IPS-18c (cell line): ENCODE data around the gene ACOX1.

Experiments used
- H3K4me3 ChIP-seq: 2 replicates; pipeline ENCODE4 v1.7.0; 2013; ENCODE audit warnings: low read depth, mild to moderate bottlenecking, low read length, moderate library complexity; ENCODE audit not compliant: insufficient read depth
- H3K9me3 ChIP-seq: one replicate; pipeline ENCODE4 v1.6.1; 2013; ENCODE audit warnings: mild to moderate bottlenecking, low read length, moderate library complexity; ENCODE audit not compliant: control insufficient read depth, insufficient read depth

Gene ACOX1

DNA sequence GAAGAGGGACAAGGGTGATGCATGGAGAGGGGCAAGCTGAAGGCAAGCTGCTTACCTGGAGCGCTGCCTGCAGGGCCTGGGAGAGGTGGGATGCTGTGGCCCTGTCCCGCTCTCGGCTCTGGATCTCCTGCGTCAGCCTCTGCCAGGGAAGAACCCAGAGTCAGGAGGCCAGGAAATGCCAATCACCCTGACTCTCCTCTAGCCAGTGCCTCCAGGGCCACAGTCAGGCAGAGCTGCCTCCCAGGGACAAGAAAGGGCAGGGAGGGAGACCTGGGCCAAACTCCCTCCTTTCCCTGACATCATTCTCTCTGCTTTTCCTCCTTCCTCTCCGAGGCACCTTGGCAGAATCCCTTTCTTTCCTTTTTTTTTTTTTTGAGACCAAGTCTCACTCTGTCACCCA lies 33.0 kb upstream of the ACOX1 start:
- no peak overlapping the region for H3K4me3 ChIP-seq
- no peaks in the 10 kb centered on the region for H3K9me3 ChIP-seq

DNA sequence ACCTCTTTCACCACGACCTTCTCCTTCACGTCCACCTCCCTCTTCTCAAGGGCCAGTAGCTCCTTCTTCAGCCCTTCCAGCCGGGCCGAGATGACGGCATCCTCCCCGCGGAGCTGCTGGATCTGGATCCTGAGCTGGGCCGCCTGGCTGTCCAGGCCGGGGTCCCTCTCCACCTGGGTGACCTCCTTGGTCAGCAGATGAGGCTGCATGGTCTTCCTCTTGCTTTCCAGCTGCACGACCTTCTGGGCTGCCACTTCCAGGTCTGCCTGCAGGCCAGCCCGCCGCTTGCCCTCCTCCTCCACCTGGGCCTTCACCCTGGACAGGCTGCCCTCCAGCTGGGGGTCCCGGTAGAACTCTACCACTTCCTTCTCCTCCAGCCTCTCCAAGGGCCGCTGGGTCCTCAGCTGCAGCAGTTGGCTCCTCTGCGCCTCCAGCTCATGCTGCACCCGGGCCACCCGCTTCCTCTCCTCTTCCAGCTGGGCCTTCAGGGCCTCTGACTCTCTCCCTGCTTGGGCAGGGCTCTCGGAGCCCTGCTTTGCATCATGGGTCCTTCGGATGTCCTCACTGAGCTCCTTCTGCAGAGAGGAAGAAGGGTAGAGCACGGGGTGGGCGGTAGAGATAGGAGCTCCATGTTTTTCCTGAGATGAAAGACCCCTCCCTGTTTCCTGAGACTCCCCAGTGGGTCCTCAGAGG lies 31.1 kb upstream of the ACOX1 start:
- Histone ChIP-seq H3K9me3 (no peaks in the 10 kb centered on the region), H3K4me3 (no peak overlapping the region)

DNA sequence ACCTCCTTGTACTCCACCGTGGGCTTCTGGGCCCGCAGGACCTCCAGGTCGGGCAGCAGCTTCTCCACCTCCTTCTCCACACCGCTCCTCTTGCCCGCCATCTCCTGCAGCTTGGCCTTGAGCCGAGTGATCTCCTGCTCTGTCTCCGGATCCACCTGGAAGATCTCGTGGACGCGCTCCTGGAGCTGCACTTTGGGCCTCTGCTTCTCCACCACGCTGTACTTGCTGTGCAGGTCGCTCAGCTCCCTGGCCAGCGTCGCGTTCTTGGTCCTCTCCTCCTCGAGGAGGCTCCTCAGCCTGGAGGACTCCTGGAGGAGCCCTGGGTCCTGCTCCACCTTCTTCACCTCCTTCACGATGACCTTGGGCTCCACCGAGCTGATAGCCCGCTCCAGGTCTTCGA lies 30.5 kb upstream of the ACOX1 start:
- Histone ChIP-seq H3K9me3 (no peaks in the 10 kb centered on the region), H3K4me3 (no peak overlapping the region; the same call in 1 of the 2 replicates)

DNA sequence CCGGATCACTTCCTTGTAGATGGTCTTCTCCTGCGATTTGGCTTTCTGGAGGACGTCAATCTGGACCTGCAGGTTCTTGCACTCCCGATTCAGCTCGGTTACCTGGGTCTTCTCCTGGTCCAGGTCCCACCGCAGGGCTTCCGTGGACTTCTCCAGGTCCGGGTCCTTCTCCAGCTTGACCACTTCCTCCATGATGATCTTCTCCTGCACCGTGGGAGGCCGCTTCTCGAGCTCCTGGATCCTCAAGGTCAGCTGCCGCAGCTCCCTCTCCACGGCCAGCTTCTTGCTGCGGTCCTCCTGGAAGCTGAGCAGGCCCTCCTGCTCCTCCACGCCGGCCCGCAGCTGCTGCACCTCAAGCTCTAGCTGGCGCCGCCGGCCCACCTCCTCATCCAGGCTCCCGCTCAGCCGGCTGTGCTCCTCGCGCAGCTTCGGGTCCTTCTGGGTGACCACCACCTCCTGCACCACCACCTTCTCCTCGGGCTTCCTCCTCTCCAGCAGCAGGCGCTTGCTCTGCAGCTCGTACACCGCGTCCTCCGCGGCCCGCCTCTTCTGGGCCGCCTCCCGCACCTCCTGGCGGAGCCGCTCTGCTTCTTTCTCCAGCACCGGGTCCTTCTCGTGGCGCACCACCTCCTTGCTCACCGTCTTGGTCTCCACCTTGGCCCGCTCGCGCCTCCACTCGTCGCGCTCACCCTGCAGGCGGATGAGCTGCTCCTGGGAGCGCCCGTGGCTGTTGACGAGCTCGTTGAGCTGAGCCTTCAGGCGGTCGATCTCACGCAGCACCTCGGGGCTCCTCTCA lies 29.9 kb upstream of the ACOX1 start:
- no peaks in the 10 kb centered on the region for H3K9me3 ChIP-seq
- H3K4me3 ChIP-seq, result no peak overlapping the region

DNA sequence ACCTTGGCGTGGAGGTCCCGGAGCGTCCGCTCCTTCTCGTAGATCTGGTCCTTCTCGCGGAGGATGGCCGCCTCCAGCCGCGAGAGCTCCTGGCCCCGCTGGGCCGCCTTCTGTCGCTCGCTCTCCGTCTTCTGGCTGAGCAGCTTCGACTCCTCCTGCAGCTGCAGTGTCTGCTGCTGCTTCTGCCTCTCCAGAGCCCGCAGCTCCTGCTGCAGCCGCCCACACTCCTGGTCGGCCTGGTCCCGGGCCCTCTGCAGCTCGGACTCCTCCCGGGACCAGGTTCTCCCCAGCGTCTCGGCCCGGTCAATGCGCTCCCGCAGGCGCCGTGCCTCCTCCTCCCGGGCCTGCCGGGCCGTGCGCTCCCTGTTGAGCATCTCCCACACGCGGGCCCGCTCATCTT lies 29.2 kb upstream of the ACOX1 start:
- Histone ChIP-seq H3K4me3 (no peak overlapping the region), H3K9me3 (no peaks in the 10 kb centered on the region)

DNA sequence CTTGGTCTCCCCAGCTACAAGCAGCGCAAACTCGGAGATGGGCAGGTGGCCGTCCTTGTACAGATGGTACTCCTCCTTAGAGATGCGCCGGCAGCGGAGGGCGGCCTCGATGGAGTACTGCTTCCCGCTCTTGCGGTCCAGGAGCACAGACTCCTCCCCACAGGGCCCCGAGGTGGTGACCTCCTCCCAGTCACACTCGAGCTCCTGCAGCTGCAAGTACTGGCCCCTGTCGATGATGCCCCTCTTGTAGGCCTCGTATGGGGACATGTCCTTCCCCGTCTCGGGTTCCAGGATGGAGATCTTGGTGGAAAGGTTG lies 28.8 kb upstream of the ACOX1 start:
- Histone ChIP-seq H3K9me3 (no peaks in the 10 kb centered on the region), H3K4me3 (no peak overlapping the region)

DNA sequence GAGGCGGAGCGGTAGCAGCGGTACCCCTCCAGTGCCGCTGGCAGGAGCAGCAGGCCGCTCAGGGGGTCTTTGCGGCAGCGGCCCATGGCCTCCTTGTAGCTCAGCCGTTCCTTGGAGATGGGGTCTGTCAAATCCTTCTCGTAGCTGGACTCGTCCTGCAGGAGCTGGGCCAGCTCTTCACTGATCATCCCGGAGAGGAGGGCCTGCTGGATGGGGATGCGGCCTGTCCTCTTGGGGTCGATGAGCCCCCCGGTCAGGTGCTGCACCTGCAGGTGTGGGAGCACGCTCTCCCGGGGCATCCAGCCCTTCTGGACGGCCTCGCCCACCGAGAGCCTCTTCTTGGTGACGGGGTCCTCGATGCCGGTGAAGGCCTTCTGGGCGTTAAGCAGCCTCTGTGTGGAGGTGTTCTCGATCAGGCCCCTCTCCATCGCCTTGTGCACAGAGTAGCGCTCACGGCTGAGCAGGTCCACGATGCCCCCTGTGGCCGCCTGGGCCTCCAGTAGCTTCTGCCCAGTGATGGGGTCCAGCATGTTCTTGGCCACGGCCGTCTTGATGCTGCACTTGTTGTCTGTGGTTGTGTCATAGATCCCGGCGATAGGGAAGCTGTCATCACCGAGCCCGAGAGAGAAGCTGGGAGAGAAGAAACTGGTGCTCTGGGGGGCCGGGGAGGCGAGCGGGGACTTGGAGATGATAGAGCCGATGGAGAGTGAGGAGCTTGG lies 28.3 kb upstream of the ACOX1 start:
- Histone ChIP-seq H3K9me3 (no peaks in the 10 kb centered on the region), H3K4me3 (no peak overlapping the region)

DNA sequence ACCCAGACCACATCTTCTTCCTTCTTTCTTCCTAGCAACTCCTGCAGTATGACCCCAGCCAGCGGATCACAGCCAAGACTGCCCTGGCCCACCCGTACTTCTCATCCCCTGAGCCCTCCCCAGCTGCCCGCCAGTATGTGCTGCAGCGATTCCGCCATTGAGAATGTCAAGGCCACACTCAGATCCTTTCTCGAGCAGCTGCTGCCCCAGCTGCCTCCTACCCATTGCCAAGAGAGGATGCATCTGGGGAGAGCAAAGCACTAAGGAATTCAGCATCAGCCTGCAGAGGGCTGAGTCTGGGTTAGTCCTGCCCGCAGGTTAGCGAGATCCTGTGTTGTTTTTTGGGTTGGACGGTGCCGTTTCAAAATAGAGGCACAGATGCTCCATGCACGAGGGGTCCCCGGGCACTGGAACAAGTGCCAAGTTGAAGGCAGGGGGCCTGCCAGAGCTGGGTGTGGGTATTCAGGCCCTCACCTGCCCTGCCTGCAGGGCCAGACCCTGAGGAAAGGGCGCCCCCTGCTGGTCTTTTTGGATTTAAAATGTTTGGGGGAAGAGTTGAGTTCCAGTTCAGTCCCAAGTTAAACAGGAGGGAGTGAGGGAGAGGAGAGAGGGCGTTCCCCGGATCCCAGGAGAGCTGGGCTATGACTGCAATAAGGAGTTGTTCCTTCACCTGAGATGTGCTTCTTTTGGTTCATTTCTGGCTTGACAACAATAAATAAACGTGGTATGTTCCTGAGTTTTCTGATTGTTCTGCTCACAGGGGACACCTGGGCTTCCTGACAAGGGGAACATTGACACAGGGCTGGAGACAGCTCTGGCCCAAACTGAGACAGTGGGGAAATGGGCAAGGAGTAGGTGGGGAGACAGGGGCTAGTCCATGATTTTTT lies 26.5 kb upstream of the ACOX1 start:
- Histone ChIP-seq H3K9me3 (no peaks in the 10 kb centered on the region), H3K4me3 (no peak overlapping the region)

DNA sequence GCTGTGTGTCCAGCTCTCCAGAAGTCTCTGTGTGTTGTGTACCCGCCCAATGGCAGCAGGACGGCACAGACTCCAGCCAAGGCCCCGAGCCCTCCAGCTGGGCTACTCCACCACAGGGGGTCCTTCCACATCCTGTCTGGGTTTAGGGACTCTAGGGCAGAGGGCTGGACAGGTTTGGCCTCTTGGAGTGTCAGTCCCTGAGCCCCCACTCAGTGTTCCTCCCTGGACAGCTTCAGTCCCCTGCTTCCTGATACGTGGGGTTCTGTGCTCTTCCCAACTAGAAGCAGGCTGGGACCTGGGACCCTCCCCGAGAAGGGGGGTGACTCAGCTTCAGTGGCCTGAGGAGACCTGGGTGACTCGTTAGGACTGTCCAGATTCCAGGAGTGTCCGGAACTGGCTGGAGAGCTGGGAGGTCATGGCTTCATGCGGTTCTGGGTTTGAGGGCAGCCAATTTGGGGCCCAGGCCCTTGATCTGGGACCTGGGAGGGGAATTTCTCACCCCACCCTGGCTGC lies 25.8 kb upstream of the ACOX1 start:
- no peak overlapping the region for H3K4me3 ChIP-seq
- no peaks in the 10 kb centered on the region for H3K9me3 ChIP-seq

DNA sequence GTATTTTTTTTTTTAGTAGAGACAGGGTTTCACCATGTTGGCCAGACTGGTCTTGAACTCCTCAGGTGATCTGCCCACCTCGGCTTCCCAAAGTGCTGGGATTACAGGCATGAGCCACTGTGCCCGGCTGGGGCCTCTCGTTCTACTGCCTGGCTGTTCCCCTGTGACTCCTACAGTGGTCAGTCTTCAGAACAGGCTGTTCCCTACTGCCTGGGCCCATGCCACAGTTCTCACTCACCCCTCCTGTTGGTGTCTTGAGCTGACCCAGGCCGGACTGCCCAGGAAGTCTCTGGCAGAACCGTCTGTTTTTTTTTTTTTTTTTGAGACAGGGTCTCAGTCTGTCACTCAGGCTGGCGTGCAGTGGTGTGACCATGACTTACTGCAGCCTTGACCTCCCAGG lies 24.9 kb upstream of the ACOX1 start:
- Histone ChIP-seq H3K9me3 (no peaks in the 10 kb centered on the region), H3K4me3 (no peak overlapping the region)

DNA sequence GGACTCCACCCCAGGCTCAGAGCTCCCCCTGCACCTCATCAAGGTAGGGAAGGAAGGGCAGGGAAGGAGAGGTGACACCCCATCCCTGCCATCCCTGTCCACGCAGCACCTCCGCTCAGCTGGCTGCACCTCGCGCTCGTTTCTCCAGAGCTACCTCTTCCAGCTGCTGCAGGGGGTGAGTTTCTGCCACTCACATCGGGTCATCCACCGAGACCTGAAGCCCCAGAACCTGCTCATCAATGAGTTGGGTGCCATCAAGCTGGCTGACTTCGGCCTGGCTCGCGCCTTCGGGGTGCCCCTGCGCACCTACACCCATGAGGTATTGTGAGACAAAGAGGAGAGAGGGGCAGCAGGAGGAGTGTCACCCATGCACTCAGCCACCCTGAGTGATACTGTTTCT lies 23.1 kb upstream of the ACOX1 start:
- Histone ChIP-seq H3K4me3 (no peak overlapping the region), H3K9me3 (no peaks in the 10 kb centered on the region)

DNA sequence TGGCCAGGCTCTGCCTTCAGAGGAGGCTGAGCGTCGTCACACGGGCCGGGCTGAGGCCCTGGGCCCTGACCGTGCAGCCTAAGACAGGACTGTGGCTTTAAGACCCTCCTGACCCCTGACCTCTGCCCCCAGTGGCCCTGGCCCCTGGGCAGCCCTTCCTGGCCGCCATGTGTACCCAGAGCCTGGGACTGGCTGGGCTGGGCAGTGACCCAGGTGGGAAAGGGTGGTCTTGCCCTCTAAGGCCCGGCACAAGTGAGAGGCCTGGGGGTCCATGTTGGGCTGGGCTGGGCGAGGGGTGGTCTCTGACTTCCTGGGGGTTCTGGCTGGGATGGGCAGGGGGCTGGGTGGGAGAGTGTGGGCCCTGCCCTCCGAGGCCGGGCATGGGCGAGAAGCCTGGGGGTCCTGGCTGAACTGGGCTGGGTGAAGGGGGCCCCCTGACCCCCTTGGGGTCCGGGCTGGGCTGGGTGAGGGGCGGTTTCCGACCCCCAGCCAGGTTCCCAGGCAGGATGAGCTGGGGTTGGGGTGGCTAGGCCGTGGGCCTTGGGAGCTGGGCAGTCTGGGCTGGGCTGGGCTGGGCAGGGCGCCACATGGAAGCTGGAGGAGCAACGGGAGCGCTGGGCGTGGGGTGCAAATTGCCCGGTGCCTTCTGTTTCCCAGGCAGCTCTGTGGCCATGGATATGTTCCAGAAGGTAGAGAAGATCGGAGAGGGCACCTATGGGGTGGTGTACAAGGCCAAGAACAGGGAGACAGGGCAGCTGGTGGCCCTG lies 22.0 kb upstream of the ACOX1 start, which contains the start of gene CDK3:
CDK3 (plus strand) TSS at position 101 of the 767 bp plus-strand sequence; CDS start at position 672, 571 bp downstream.
- no peak within 1 kb of the TSS for H3K4me3 ChIP-seq
- no peaks in the 10 kb centered on the region for H3K9me3 ChIP-seq

DNA sequence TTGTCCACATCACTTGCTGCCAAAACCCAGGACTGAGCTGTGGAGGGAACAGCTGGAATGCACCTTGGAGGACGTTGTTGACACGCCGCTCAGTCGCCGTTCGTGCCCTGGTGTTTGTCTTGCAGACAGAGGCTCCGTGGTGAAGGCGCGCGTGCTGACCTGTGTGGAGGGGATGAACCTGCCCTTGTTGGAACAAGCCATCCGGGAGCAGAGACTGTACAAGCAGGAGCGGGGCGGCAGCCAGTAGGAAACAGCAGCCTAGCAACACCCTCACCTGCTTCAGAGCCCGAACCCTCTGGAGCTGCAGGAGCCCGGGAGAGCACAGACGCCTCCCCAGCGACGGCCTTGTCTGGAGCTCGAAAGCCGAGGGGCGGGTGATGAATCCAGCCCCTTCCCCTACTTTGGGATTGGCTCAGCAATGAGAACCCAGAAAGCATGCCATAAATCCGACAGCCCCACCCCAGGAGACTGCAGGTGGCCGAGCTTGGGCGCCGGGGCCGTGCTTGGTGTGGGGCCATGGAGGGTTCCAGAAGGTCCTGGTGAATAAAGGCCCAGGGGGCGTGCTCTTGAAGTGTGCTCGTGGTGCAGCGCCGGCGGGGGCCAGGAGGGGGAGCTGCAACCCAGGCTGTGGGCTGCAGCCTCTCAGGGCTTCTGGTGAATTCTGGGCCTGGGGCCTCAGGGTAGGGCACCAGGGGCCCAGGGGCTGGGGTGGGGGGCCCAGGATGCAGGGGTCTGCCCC lies 21.2 kb upstream of the ACOX1 start:
- no peaks in the 10 kb centered on the region for H3K9me3 ChIP-seq

DNA sequence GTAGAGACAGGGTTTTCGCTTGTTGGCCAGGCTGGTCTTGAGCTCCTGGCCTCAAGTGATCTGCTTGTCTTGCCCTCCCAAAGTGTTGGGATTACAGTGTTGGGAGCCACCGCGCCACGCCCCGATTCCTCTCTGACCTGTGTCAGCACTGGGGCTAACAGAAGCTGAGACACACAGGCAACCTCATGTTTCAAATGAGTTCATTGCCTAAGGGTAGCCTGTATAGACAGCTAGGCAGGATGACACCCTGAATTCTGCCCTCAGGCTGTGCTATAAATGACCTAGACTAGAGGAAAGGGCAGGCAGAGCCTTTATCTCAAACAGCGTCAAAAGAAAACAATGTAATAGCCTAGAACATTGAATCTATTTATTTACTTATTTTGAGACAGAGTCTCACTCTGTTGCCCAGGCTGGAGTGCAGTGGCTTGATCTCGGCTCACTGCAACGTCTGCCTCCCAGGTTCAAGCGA lies 19.4 kb upstream of the ACOX1 start:
- H3K4me3 ChIP-seq, result no peak overlapping the region

More for the DNA sequence above, 21.2 kb upstream of the ACOX1 start:
- H3K4me3 ChIP-seq, result no peak overlapping the region

DNA sequence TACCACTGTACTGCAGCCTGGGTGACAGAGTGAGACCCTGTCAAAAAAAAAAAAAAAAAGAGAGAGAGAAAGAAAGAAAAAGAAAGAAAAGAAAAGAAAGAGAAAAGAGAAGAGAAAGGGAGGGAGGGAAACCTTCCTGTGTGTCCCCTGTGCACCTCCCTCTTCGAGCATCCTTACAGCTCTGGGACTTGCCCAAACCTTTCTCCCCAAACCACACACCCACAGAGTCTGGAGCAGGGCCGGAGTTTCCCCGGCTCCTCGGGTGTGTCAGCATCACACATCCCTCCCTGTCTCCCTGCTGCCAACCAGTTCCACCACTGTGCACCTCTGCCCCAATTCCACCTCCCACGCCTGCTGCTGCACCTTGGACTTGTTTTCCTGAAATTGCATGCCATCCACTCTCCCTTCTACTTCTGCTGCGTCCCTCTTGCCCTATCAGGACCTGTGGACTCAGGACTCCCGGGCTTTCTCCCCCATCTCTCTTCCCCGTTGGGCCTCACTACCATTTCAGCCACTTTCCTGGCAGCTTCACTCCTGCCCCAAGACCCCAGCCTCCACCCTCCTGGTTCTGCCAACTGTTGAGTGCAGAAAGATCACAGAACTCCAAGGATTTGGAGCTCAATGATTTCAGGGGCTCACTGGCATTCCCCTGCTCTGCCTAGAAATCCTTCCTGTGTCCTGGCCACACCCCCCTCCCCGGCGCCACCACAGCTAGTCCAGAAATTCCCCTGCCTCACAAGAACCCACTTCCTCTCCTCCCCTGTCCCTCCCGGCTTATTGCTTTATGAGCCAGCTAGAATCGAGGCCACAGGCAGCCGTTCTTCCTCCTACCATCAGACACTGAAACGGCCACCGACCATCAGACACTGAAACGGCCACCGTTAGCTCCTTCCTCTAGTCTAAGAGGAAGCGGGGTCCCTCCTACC lies 18.0 kb upstream of the ACOX1 start:
- no peak overlapping the region for H3K4me3 ChIP-seq
- H3K9me3 ChIP-seq, result no peaks in the 10 kb centered on the region

More for the DNA sequence above, 19.4 kb upstream of the ACOX1 start:
- no peaks in the 10 kb centered on the region for H3K9me3 ChIP-seq
